Left ventricle myocardium inferior (tissue), 1 donor: ENCODE measurements around the gene GPR162. TPM values are rescaled to one million over a fixed set of nuclear protein-coding genes. Genes with fewer than 3 reads are reported as not detected.
A peak's percentile ranks its signal among the peaks of the same experiment; 100 is the strongest.

Experiments
- DNase-seq: peaks from one replicate; pipeline ENCODE4 v3.0.0-alpha.2; 2020
- H3K27ac ChIP-seq: fragments of 200-600 bp; replicated peaks from 2 replicates; pipeline ENCODE4 v1.8.0; 2021
- H3K27me3 ChIP-seq: fragments of 200-600 bp; 2 replicates; pipeline ENCODE4 v1.8.0; 2021; ENCODE audit warnings: low read depth
- H3K36me3 ChIP-seq: fragments of 200-600 bp; 2 replicates; pipeline ENCODE4 v1.8.0; 2021
- H3K4me1 ChIP-seq: fragments of 200-600 bp; 2 replicates; pipeline ENCODE4 v1.8.0; 2021
- H3K4me3 ChIP-seq: fragments of 200-600 bp; 2 replicates; pipeline ENCODE4 v1.8.0; 2021; ENCODE audit warnings: mild to moderate bottlenecking, moderate library complexity
- H3K9me3 ChIP-seq: fragments of 200-600 bp; replicated peaks from 2 replicates; pipeline ENCODE4 v1.8.0; 2021
- intact Hi-C: fragments of 100-400 bp; cut with micrococcal nuclease; formaldehyde crosslinking; loops from one replicate; pipeline ENCODE4 v1.11.0; 2022
- total RNA-seq: library from RNA; stranded (reverse); fragmentation: NEBNext Ultra II Directional; extraction: Animal tissue kit (Norgen Biotek cat#: 25700); gene quantifications from one replicate; pipeline ENCODE4 v1.2.1, GENCODE V29; 2021
- TF ChIP-seq, protein P1 (sequence below): fragments of 200-600 bp; IDR thresholded peaks from 2 replicates; pipeline ENCODE4 v1.8.0; 2021; ENCODE audit warnings: antibody characterized with exemption, mild to moderate bottlenecking, borderline replicate concordance
- donor health status: DM: no; HTN: yes; CAD: no; lungs with severe emphysema.

Gene GPR162
- total RNA-seq, 1 donor from 2014 or later, result 6.5 TPM

DNA sequence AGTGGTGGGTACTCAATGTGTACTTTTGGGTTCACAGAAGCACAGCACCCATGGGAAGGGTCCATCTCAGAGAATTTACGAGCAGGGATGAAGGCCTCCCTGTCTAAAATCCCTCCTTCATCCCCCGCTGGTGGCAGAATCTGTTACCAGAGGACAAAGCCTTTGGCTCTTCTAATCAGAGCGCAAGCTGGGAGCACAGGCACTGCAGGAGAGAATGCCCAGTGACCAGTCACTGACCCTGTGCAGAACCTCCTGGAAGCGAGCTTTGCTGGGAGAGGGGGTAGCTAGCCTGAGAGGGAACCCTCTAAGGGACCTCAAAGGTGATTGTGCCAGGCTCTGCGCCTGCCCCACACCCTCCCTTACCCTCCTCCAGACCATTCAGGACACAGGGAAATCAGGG, 1.5 kb upstream of the GPR162 start:
- Histone ChIP-seq H3K4me3 (no peak overlapping the region), H3K27ac (no peak overlapping the region), H3K36me3 (no peaks in the 10 kb centered on the region), H3K9me3 (no peaks in the 10 kb centered on the region), H3K4me1 (peaks cover 18% of the 10 kb centered on the region), H3K27me3 (peaks cover 24% of the 10 kb centered on the region)
- TF ChIP-seq, protein P1, sequence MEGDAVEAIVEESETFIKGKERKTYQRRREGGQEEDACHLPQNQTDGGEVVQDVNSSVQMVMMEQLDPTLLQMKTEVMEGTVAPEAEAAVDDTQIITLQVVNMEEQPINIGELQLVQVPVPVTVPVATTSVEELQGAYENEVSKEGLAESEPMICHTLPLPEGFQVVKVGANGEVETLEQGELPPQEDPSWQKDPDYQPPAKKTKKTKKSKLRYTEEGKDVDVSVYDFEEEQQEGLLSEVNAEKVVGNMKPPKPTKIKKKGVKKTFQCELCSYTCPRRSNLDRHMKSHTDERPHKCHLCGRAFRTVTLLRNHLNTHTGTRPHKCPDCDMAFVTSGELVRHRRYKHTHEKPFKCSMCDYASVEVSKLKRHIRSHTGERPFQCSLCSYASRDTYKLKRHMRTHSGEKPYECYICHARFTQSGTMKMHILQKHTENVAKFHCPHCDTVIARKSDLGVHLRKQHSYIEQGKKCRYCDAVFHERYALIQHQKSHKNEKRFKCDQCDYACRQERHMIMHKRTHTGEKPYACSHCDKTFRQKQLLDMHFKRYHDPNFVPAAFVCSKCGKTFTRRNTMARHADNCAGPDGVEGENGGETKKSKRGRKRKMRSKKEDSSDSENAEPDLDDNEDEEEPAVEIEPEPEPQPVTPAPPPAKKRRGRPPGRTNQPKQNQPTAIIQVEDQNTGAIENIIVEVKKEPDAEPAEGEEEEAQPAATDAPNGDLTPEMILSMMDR, result no peak
- intact Hi-C loops, result no loop called here
- DNase-seq, result no peak

DNA sequence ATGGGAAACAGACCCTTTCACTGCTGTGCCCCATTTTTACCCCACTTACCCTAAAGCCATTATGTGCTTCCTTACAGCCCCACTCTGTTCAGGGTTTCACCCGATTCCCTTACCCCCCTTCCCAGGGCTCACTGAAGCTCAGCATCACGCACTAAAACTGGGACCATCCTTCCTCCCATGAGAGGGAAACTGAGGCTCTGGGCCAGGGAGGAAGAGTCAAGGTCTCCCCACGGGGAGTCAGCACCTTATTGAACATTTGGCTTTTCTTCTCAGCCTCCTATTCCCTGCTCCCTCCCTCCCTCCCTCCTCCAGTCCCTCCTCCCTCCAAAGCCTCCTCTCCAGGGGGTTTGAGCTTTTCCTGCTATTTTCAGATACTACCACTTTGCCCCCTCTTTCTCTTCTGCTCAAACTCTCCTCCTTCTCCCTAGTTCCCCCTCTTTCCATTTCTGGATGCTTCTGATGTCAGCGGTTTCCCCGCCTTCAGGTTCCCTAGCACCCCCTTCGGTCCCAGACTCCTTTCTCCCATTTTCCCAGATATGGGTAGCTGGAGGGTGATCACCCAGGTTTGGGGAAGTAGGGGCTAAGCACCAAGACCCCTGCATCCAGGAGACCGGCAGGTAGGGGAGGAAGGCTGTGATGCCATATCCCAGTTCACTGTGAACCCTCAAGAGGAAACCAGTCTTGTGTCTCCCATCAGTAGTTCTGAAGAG, 960 bp downstream of the GPR162 start:
- intact Hi-C loops, result no loop called here
- Histone ChIP-seq H3K4me3 (peak overlapping the region; percentile 67), H3K27ac (no peak overlapping the region), H3K36me3 (no peaks in the 10 kb centered on the region), H3K27me3 (peaks cover 24% of the 10 kb centered on the region), H3K4me1 (peaks cover 36% of the 10 kb centered on the region), H3K9me3 (no peaks in the 10 kb centered on the region)
- TF ChIP-seq, protein P1, result no peak
- no peak for DNase-seq

DNA sequence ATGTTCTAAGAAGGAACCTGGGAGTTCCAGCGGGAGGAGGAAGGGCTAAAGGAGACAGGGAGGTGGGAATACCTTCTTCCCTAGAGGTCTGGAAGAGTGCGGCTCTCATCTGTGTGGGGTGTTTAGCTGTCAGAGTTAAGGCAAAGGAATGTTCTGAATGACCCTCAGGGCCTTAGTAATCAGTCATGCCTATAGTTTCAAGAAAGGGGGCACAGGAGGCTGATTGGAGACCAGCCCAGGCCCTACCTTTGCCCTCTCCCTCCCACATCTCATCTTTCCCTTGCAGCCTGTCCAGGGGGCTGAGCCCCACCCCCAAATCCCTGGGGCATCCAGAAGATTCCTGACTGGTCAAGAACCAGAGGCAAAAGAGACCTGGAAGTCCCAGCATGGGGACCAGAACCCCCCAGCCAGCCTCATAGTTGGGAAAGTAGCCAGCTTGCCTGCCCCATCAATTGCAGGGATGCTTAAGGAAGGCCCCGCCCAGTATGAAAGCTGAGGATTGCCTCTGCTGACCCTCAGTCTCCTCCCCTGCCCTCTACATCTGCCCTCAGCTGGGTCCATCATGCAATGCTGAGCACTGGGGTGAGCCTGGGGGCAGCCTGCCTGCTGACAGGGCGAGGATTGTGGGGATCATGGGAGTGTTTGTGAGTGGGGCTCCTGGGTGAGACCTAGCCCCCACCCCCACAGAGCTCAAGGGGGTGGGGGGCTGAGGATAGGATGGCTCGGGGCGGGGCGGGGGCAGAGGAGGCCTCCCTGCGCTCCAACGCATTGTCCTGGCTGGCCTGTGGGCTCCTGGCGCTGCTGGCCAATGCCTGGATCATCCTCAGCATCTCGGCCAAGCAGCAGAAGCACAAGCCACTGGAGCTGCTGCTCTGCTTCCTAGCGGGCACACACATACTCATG, 1.8 kb downstream of the GPR162 start:
- TF ChIP-seq, protein P1, result no peak
- peaks cover 43% of the 10 kb centered on the region for H3K4me1 ChIP-seq
- H3K36me3 ChIP-seq, result no peaks in the 10 kb centered on the region
- H3K27ac ChIP-seq, result no peak overlapping the region
- H3K9me3 ChIP-seq, result no peaks in the 10 kb centered on the region
- peaks cover 24% of the 10 kb centered on the region for H3K27me3 ChIP-seq
- intact Hi-C loops, result no loop called here
- no peak overlapping the region for H3K4me3 ChIP-seq
- DNase-seq, result no peak

DNA sequence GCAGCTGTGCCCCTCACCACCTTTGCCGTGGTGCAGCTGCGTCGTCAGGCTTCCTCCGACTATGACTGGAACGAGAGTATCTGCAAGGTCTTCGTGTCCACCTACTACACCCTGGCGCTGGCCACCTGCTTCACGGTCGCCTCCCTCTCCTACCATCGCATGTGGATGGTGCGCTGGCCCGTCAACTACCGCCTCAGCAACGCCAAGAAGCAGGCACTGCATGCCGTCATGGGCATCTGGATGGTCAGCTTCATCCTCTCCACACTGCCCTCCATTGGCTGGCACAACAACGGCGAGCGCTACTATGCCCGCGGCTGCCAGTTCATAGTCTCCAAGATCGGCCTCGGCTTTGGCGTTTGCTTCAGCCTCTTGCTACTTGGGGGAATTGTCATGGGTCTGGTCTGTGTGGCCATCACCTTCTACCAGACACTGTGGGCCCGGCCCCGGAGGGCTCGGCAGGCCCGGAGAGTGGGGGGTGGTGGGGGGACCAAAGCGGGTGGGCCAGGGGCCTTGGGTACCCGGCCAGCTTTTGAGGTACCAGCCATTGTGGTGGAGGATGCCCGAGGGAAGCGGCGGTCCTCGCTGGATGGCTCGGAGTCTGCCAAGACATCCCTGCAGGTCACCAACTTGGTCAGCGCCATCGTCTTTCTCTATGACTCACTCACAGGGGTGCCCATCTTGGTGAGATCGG, 2.6 kb downstream of the GPR162 start:
- no peak overlapping the region for H3K4me3 ChIP-seq
- DNase-seq, result no peak
- no peaks in the 10 kb centered on the region for H3K9me3 ChIP-seq
- peaks cover 51% of the 10 kb centered on the region for H3K4me1 ChIP-seq
- intact Hi-C loops, result no loop called here
- peaks cover 29% of the 10 kb centered on the region for H3K27me3 ChIP-seq
- no peaks in the 10 kb centered on the region for H3K36me3 ChIP-seq
- no peak overlapping the region for H3K27ac ChIP-seq
- TF ChIP-seq, protein P1, result no peak

DNA sequence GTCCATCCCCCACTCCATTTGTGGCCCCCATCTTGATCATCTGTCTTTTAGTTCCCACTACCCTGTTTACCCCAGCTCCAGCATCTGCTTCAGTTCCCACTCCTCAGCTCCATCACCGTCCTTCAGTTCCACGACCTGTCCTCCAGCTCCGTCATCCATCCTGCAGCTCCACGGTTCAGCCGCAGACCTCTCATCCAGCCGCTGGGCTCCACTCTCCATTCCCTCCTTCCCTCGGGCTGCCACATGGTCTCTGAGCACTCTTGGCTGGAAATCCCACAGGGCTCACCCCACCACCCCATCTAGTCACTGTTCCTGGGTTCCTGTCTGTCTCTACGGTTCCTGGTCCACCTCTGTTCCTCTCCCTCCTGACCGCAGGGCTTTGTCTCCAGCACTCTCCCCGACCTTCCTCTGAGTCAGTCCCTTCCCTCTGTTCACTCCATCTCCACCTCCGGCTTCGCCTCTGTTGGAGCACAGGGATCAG, 3.3 kb downstream of the GPR162 start:
- no peaks in the 10 kb centered on the region for H3K9me3 ChIP-seq
- intact Hi-C loops, result loop anchor here (5.0 kb wide), 1 partner anchor 78 kb away; no protein-coding TSS in a partner anchor
- peak overlapping the region; percentile 26 for H3K4me3 ChIP-seq
- H3K27ac ChIP-seq, result no peak overlapping the region
- H3K27me3 ChIP-seq, result peaks cover 27% of the 10 kb centered on the region
- TF ChIP-seq, protein P1, result no peak
- peaks cover 58% of the 10 kb centered on the region for H3K4me1 ChIP-seq
- no peak for DNase-seq
- H3K36me3 ChIP-seq, result no peaks in the 10 kb centered on the region
